HepG2 (cell line): ENCODE results near the gene PDGFA. TPM values are rescaled to one million over a fixed set of nuclear protein-coding genes. Genes with fewer than 3 reads are reported as not detected.

Source experiments
- ATAC-seq: fragments of 200-7000 bp; cut with Tn5 transposase; 3 replicates; pipeline ENCODE4 v1.9.1; 2020; ENCODE audit warnings: mild to moderate bottlenecking, moderate library complexity
- BruUV-seq: library from RNA; stranded (reverse); fragments of 400-500 nt; replicated peaks from 2 replicates; lab custom pipeline; 2021; lab: Mats Ljungman, UMichigan
- CTCF ChIA-PET: fragments of 300-600 bp; formaldehyde crosslinking; extraction: SDS; loops from one replicate; lab custom pipeline; 2021; ENCODE audit warnings: low total read pairs, inconsistent platforms, low intra/inter-chr PET ratio; lab: Yijun Ruan, JAX
- POLR2A ChIA-PET: fragments of 350-600 bp; sonication (Branson Sonifier 250); formaldehyde crosslinking; loops from one replicate; lab custom pipeline; 2020; ENCODE audit warnings: antibody characterized with exemption, inconsistent platforms; lab: Yijun Ruan, JAX
- DNase-seq: peaks from one replicate; pipeline ENCODE4 v3.0.0-alpha.2; 2015; ENCODE audit warnings: low spot score
- FAIRE-seq: peaks from 3 replicates; lab custom pipeline; 2011; peaks lifted over from hg19 to GRCh38; lab: Jason Lieb, UNC
- H2AFZ ChIP-seq: one replicate; pipeline ENCODE4 v1.6.1; 2011; ENCODE audit warnings: low read length, inconsistent platforms
- H3K27ac ChIP-seq: fragments of 300-600 bp; 3 replicates; pipeline ENCODE4 v1.8.0; 2011; ENCODE audit warnings: mixed run types, mild to moderate bottlenecking, mixed read lengths, low read length, inconsistent platforms; ENCODE audit not compliant: insufficient read depth; ENCODE audit errors: extremely low read length
- H3K27me3 ChIP-seq, 2 experiments: fragments of 200-600 bp in 1 of 2; 2 replicates in 1 of 2; 3 replicates in 1 of 2; pipeline versions ENCODE4 v1.6.0 to v1.8.0; 2011; ENCODE audit warnings: low read length in 2 of 2, mild to moderate bottlenecking in 2 of 2, moderate library complexity in 2 of 2, inconsistent platforms in 1 of 2; ENCODE audit not compliant: insufficient read depth in 2 of 2, control insufficient read depth in 1 of 2
- H3K36me3 ChIP-seq, 2 experiments: fragments of 200-600 bp in 1 of 2; replicated peaks in 1 of 2; 2 replicates in 1 of 2; 3 replicates in 1 of 2; pipeline versions ENCODE4 v1.5.1 to v1.8.0; 2011; ENCODE audit warnings: low read length in 2 of 2, inconsistent platforms in 1 of 2; ENCODE audit not compliant: insufficient read depth in 2 of 2, control insufficient read depth in 1 of 2
- H3K4me1 ChIP-seq: 2 replicates; pipeline ENCODE4 v1.5.1; 2012; ENCODE audit warnings: low read length, inconsistent platforms; ENCODE audit not compliant: insufficient read depth
- H3K4me2 ChIP-seq: 2 replicates; pipeline ENCODE4 v1.6.0; 2011; ENCODE audit warnings: low read depth, low read length, inconsistent platforms
- H3K4me3 ChIP-seq, 3 experiments: fragments of 200-600 bp in 1 of 3; sonication (generic), shearing (Covaris generic) in 1 of 3; replicated peaks in 1 of 3; 2 replicates each; pipeline ENCODE4 v1.5.1; 2011 to 2016; ENCODE audit warnings: low read length in 3 of 3, inconsistent platforms in 2 of 3, low read depth in 2 of 3, mild to moderate bottlenecking in 2 of 3, control low read depth in 1 of 3, mixed read lengths in 1 of 3; ENCODE audit not compliant: insufficient read depth in 1 of 3
- H3K79me2 ChIP-seq: one replicate; pipeline ENCODE4 v1.6.1; 2011; ENCODE audit warnings: low read length, inconsistent platforms; ENCODE audit not compliant: insufficient read depth
- H3K9ac ChIP-seq: 2 replicates; pipeline ENCODE4 v1.6.0; 2011; ENCODE audit warnings: mild to moderate bottlenecking, low read depth, low read length, inconsistent platforms; ENCODE audit not compliant: insufficient read depth
- H3K9me3 ChIP-seq: 2 replicates; pipeline ENCODE4 v1.5.1; 2012; ENCODE audit warnings: mild to moderate bottlenecking, low read length
- H4K20me1 ChIP-seq: 2 replicates; pipeline ENCODE4 v1.6.0; 2011; ENCODE audit warnings: inconsistent platforms, mild to moderate bottlenecking, low read length, moderate library complexity; ENCODE audit not compliant: insufficient read depth
- CEBPB ChIP-seq: IDR thresholded peaks from 2 replicates; pipeline ENCODE4 v1.6.1; 2011; ENCODE audit warnings: low read depth, low read length, improper control_type of control experiment, borderline replicate concordance
- NCOA2 ChIP-seq: sonication (generic); formaldehyde crosslinking; IDR thresholded peaks from 2 replicates; pipeline ENCODE4 v1.8.0; 2022; ENCODE audit warnings: inconsistent platforms
- NRL ChIP-seq: sonication (generic); formaldehyde crosslinking; IDR thresholded peaks from 2 replicates; pipeline ENCODE4 v1.5.0; 2020; ENCODE audit warnings: missing genetic modification reagents, mild to moderate bottlenecking, moderate library complexity, borderline replicate concordance
- RBM22 ChIP-seq: fragments of 200-400 bp; formaldehyde crosslinking; optimal IDR thresholded peaks from 2 replicates; pipeline ENCODE3; 2017; ENCODE audit warnings: mild to moderate bottlenecking, low read length, moderate library complexity
- YEATS2 ChIP-seq: sonication (generic); formaldehyde crosslinking; IDR thresholded peaks from 2 replicates; pipeline ENCODE4 v1.4.0; 2020; ENCODE audit warnings: missing genetic modification reagents, borderline replicate concordance
- ZFYVE20 ChIP-seq: sonication (generic); formaldehyde crosslinking; IDR thresholded peaks from 2 replicates; pipeline ENCODE4 v1.8.0; 2023; ENCODE audit warnings: low read depth, mild to moderate bottlenecking, moderate library complexity, missing genetic modification reagents, borderline replicate concordance
- ZNF143 ChIP-seq: sonication (generic); formaldehyde crosslinking; IDR thresholded peaks from 2 replicates; pipeline ENCODE4 v1.4.0; 2020; ENCODE audit warnings: missing genetic modification reagents
- ZNF564 ChIP-seq: sonication (generic); formaldehyde crosslinking; IDR thresholded peaks from 2 replicates; pipeline ENCODE4 v1.8.1; 2023; ENCODE audit warnings: mild to moderate bottlenecking, missing genetic modification reagents
- WGBS: methylation state at CpG from one replicate; pipeline ENCODE4 v1.1.6; 2017; ENCODE audit warnings: low lambda C conversion rate; 5-methylcytosine and 5-hydroxymethylcytosine counted together
- in situ Hi-C: cut with HindIII; loops from 2 replicates; pipeline ENCODE4 v1.10.0; 2017; ENCODE audit warnings: low pct_unique_long_range_greater_than_20kb; ENCODE audit not compliant: extremely low pct_ligation_motif_present
- intact Hi-C: fragments of 100-400 bp; cut with micrococcal nuclease; formaldehyde crosslinking; loops from one replicate; pipeline ENCODE4 v1.10.0; 2022; ENCODE audit not compliant: unreplicated experiment
- polyA plus RNA-seq, 8 experiments: library from polyadenylated mRNA; depleted of rRNA in 3 of 8; stranded (reverse) in 7 of 8; unstranded in 1 of 8; fragments of >200 nt; fragmentation: Illumina TruSeq in 4 of 8; extraction: Trizol in 4 of 8; gene quantifications; 2 replicates each; pipeline versions ENCODE4 v1.2.1 to v1.2.3, GENCODE V29; 2011 to 2016; ENCODE audit warnings: low read depth in 4 of 8, missing spikeins in 1 of 8, mixed read lengths in 1 of 8; ENCODE audit not compliant: insufficient read depth in 1 of 8
- total RNA-seq, 5 experiments: library from RNA; depleted of rRNA; stranded (reverse); fragments of >200 nt; fragmentation: Illumina TruSeq; extraction: Trizol; gene quantifications; 2 replicates each; pipeline ENCODE4 v1.2.3, GENCODE V29; 2016; ENCODE audit warnings: low read depth in 1 of 5
- TF ChIP-seq, protein P1 (sequence below): sonication (generic); formaldehyde crosslinking; IDR thresholded peaks from 2 replicates; pipeline ENCODE4 v1.5.0; 2020; ENCODE audit warnings: mild to moderate bottlenecking, missing genetic modification reagents
- TF ChIP-seq, protein P2 (sequence below): sonication (generic); formaldehyde crosslinking; conservative IDR thresholded peaks from 2 replicates; pipeline ENCODE4 v1.4.0; 2020; ENCODE audit warnings: mild to moderate bottlenecking, missing genetic modification reagents, moderate library complexity
- TF ChIP-seq, protein P3 (sequence below): sonication (generic); formaldehyde crosslinking; IDR thresholded peaks from 2 replicates; pipeline ENCODE4 v1.4.0; 2020; ENCODE audit warnings: missing genetic modification reagents

The PDGFA gene
- total and polyA plus RNA-seq, 2 of the 13 experiments (the other 11 are each of a cell fraction or from before 2014, with no cell fraction given): 1.5 to 3.4 TPM

DNA sequence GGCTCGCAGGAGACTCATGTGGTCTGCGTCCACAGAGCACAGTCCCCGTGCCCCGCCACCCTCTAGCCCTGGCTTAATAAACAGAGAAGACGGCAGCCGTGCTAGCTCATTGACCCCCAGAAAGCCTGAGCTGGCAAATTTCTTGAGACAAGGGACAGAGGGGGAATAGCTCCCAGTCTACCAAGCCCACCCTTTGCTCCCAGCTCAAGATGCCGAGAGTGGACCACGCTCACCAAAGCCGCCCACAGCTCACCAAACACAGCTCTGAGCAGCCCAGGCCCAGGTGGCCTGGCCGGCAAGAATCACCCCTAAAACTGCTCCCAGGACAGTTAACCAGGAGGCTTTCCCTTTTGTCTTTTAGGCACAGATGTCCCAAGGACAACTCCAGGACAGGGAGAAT is 5.4 kb downstream of the PDGFA start:
- CTCF ChIA-PET: no interaction called here
- POLR2A ChIA-PET: interaction anchor here (0.8 to 1.4 kb wide), 2 partner anchors 11 to 34 kb away, joined by 3 read pairs; no protein-coding TSS in a partner anchor
- Histone ChIP-seq H3K4me1 (no peaks in the 10 kb centered on the region), H3K9me3 (no peaks in the 10 kb centered on the region), H3K9ac (no peak overlapping the region), H3K79me2 (peaks cover 2% of the 10 kb centered on the region), H3K4me3 (no peak overlapping the region), H3K36me3 (no peaks in the 10 kb centered on the region), H2AFZ (no peak overlapping the region), H3K4me2 (no peak overlapping the region), H3K27ac (no peak overlapping the region), H4K20me1 (no peaks in the 10 kb centered on the region), H3K27me3 (peaks cover 0 to 23% of the 10 kb centered on the region in 2 experiments; a peak in 4 of 5 replicates)
- FAIRE-seq (no peak), ATAC-seq (no peak), DNase-seq (no peak)
- BruUV-seq: no TSS peak
- 67% methylated on average over 8 of the region's 10 CpGs for WGBS
- in situ Hi-C loops (no loop called here), intact Hi-C loops (no loop called here)
- TF ChIP-seq, protein P1, sequence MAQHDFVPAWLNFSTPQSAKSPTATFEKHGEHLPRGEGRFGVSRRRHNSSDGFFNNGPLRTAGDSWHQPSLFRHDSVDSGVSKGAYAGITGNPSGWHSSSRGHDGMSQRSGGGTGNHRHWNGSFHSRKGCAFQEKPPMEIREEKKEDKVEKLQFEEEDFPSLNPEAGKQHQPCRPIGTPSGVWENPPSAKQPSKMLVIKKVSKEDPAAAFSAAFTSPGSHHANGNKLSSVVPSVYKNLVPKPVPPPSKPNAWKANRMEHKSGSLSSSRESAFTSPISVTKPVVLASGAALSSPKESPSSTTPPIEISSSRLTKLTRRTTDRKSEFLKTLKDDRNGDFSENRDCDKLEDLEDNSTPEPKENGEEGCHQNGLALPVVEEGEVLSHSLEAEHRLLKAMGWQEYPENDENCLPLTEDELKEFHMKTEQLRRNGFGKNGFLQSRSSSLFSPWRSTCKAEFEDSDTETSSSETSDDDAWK (CRISPR knock-in tag): no peak
- TF ChIP-seq NRL (CRISPR knock-in tag) (no peak), RBM22 (no peak), CEBPB (no peak), ZNF143 (CRISPR knock-in tag) (no peak), ZNF564 (CRISPR knock-in tag) (no peak), NCOA2 (CRISPR knock-in tag) (no peak), YEATS2 (CRISPR knock-in tag) (no peak), ZFYVE20 (no peak)
- TF ChIP-seq, protein P2, sequence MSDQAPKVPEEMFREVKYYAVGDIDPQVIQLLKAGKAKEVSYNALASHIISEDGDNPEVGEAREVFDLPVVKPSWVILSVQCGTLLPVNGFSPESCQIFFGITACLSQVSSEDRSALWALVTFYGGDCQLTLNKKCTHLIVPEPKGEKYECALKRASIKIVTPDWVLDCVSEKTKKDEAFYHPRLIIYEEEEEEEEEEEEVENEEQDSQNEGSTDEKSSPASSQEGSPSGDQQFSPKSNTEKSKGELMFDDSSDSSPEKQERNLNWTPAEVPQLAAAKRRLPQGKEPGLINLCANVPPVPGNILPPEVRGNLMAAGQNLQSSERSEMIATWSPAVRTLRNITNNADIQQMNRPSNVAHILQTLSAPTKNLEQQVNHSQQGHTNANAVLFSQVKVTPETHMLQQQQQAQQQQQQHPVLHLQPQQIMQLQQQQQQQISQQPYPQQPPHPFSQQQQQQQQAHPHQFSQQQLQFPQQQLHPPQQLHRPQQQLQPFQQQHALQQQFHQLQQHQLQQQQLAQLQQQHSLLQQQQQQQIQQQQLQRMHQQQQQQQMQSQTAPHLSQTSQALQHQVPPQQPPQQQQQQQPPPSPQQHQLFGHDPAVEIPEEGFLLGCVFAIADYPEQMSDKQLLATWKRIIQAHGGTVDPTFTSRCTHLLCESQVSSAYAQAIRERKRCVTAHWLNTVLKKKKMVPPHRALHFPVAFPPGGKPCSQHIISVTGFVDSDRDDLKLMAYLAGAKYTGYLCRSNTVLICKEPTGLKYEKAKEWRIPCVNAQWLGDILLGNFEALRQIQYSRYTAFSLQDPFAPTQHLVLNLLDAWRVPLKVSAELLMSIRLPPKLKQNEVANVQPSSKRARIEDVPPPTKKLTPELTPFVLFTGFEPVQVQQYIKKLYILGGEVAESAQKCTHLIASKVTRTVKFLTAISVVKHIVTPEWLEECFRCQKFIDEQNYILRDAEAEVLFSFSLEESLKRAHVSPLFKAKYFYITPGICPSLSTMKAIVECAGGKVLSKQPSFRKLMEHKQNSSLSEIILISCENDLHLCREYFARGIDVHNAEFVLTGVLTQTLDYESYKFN (CRISPR knock-in tag): no peak
- TF ChIP-seq, protein P3, sequence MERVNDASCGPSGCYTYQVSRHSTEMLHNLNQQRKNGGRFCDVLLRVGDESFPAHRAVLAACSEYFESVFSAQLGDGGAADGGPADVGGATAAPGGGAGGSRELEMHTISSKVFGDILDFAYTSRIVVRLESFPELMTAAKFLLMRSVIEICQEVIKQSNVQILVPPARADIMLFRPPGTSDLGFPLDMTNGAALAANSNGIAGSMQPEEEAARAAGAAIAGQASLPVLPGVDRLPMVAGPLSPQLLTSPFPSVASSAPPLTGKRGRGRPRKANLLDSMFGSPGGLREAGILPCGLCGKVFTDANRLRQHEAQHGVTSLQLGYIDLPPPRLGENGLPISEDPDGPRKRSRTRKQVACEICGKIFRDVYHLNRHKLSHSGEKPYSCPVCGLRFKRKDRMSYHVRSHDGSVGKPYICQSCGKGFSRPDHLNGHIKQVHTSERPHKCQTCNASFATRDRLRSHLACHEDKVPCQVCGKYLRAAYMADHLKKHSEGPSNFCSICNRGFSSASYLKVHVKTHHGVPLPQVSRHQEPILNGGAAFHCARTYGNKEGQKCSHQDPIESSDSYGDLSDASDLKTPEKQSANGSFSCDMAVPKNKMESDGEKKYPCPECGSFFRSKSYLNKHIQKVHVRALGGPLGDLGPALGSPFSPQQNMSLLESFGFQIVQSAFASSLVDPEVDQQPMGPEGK (CRISPR knock-in tag): no peak
